ENCODE data around the gene HHIP. TPM values are rescaled to one million over a fixed set of nuclear protein-coding genes. Genes with fewer than 3 reads are reported as not detected.

The HHIP gene
- total and polyA plus RNA-seq, 4 donors = 3.3 to 14.0 (median 6.6) TPM

DNA sequence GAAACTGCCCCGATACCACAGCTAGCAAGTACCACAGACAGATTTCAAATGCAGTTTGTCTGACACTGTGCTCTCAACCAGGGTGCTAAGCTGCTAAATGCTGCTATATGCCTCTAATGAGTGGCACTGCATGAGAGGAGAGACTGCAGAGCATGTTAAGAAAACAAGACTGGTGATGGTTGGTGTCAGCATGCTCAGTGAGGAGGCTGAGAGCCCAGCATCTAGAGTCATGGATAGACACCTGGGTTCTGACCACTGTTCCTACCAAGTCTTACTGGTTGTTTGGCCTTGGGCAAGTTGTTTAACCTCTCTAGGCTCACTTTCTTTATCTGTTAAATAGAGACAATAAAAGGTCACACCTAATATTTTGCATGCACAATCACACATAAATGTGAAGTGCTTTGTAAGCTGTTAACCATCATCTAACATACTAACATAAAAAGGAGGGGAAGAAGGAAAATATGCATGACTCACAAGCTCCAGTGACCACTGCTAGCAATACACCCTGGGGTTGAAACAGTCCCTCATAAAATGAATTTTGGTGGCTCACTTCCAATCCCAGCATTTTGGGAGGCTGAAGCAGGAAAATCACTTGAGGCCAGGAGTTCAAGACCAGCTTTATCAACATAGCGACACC lies 20.7 kb downstream of the HHIP start:
- no peak for DNase-seq (ENCODE audit: low spot score)
- 89% methylated on average over 2 of the region's 2 CpGs for WGBS
- Histone ChIP-seq H3K9me3 (ENCODE audit: control insufficient read depth in 4 of 4, low read length in 3 of 4) (no peaks in the 10 kb centered on the region), H3K4me1 (ENCODE audit: control insufficient read depth in 4 of 4, insufficient read depth in 4 of 4, low read length in 3 of 4) (no peaks in the 10 kb centered on the region), H3K4me3 (ENCODE audit: low read depth in 1 of 3, low read length in 3 of 3) (no peak overlapping the region), H3K9ac (ENCODE audit: low read depth in 1 of 2, low read length in 2 of 2) (no peak overlapping the region), H3K27me3 (ENCODE audit: control insufficient read depth in 4 of 4, insufficient read depth in 4 of 4, low read length in 3 of 4) (peaks cover 0 to 4% (median 0%) of the 10 kb centered on the region in 4 donors), H3K36me3 (ENCODE audit: control insufficient read depth in 4 of 4, insufficient read depth in 3 of 4, low read depth in 1 of 4, low read length in 3 of 4) (no peaks in the 10 kb centered on the region), H3K27ac (ENCODE audit: low read depth in 1 of 2, low read length in 2 of 2) (no peak overlapping the region)
- TF ChIP-seq, protein P1, sequence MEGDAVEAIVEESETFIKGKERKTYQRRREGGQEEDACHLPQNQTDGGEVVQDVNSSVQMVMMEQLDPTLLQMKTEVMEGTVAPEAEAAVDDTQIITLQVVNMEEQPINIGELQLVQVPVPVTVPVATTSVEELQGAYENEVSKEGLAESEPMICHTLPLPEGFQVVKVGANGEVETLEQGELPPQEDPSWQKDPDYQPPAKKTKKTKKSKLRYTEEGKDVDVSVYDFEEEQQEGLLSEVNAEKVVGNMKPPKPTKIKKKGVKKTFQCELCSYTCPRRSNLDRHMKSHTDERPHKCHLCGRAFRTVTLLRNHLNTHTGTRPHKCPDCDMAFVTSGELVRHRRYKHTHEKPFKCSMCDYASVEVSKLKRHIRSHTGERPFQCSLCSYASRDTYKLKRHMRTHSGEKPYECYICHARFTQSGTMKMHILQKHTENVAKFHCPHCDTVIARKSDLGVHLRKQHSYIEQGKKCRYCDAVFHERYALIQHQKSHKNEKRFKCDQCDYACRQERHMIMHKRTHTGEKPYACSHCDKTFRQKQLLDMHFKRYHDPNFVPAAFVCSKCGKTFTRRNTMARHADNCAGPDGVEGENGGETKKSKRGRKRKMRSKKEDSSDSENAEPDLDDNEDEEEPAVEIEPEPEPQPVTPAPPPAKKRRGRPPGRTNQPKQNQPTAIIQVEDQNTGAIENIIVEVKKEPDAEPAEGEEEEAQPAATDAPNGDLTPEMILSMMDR (IDR thresholded peaks at IDR 0.05; ENCODE audit: low read depth, low read length, missing input control) = no peak
- TF ChIP-seq SP1 (IDR thresholded peaks at IDR 0.05) = no peak
- TF ChIP-seq FOXA1 (IDR thresholded peaks at IDR 0.05) = no peak
- TF ChIP-seq YY1 (IDR thresholded peaks at IDR 0.05) = no peak
- TF ChIP-seq RXRA (IDR thresholded peaks at IDR 0.05) = no peak
- no peak for TF ChIP-seq RAD21 (IDR thresholded peaks at IDR 0.05)
- TF ChIP-seq FOXA2 (IDR thresholded peaks at IDR 0.05) = no peak
- TF ChIP-seq HNF4G (IDR thresholded peaks at IDR 0.05) = no peak

- TF ChIP-seq YY1 (IDR thresholded peaks at IDR 0.05) = no peak
- TF ChIP-seq GABPA (IDR thresholded peaks at IDR 0.05 in 1 of 2, conservative IDR thresholded peaks at IDR 0.05 in 1 of 2) = no peak
- TF ChIP-seq EGR1 (IDR thresholded peaks at IDR 0.05; ENCODE audit: low read depth in 2 of 2) = no peak
- no peak for TF ChIP-seq SP1 (IDR thresholded peaks at IDR 0.05)
- TF ChIP-seq TAF1 (conservative IDR thresholded peaks at IDR 0.05) = no peak
- TF ChIP-seq HNF4G (IDR thresholded peaks at IDR 0.05) = no peak
- Histone ChIP-seq H3K27ac (ENCODE audit: low read depth in 1 of 2, low read length in 2 of 2) (no peak overlapping the region), H3K36me3 (ENCODE audit: control insufficient read depth in 4 of 4, insufficient read depth in 3 of 4, low read depth in 1 of 4, low read length in 3 of 4) (no peaks in the 10 kb centered on the region), H3K9me3 (ENCODE audit: control insufficient read depth in 4 of 4, low read length in 3 of 4) (no peaks in the 10 kb centered on the region), H3K4me3 (ENCODE audit: low read depth in 1 of 3, low read length in 3 of 3) (no peak overlapping the region), H3K9ac (ENCODE audit: low read depth in 1 of 2, low read length in 2 of 2) (no peak overlapping the region), H3K4me1 (ENCODE audit: control insufficient read depth in 4 of 4, insufficient read depth in 4 of 4, low read length in 3 of 4) (no peaks in the 10 kb centered on the region), H3K27me3 (ENCODE audit: control insufficient read depth in 4 of 4, insufficient read depth in 4 of 4, low read length in 3 of 4) (peaks cover 0 to 4% (median 0%) of the 10 kb centered on the region in 4 donors)
- 74% methylated on average over 2 of the region's 2 CpGs for WGBS
- no peak for DNase-seq (ENCODE audit: low spot score)
Observed at GRCh38 chr4:144667500-144667899, 21.5 kb downstream of the HHIP start.

DNA sequence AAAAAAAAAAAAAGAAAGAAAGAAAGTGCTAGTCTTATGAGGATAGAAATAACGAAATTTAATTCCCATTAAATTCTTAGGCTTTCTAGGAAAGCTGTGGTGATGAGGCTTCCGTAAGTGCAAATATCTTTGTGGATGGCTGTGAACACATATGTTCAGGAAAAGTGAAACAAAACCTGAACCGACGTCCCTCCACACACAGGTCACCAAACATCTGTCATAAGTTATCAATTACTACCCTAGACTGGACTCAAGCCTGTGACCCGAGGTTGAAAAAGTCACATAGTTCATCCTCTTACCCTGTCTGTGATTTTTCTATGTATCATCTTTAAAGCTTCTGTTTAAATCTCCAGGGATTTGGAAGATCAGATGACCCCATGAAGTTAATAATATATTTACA lies 24.8 kb downstream of the HHIP start:
- TF ChIP-seq MAX (IDR thresholded peaks at IDR 0.05) (no peak), JUND (IDR thresholded peaks at IDR 0.05) (no peak), RAD21 (IDR thresholded peaks at IDR 0.05) (no peak), YY1 (IDR thresholded peaks at IDR 0.05) (no peak), RXRA (IDR thresholded peaks at IDR 0.05) (no peak), FOXA2 (IDR thresholded peaks at IDR 0.05) (no peak), REST (IDR thresholded peaks at IDR 0.05) (no peak), FOXA1 (IDR thresholded peaks at IDR 0.05) (no peak), ZBTB33 (IDR thresholded peaks at IDR 0.05) (no peak), NR2F2 (IDR thresholded peaks at IDR 0.05) (no peak), EGR1 (IDR thresholded peaks at IDR 0.05; ENCODE audit: low read depth in 2 of 2) (no peak)
- TF ChIP-seq, protein P1 (IDR thresholded peaks at IDR 0.05; ENCODE audit: low read depth, low read length, missing input control) = no peak
- TF ChIP-seq, protein P2, sequence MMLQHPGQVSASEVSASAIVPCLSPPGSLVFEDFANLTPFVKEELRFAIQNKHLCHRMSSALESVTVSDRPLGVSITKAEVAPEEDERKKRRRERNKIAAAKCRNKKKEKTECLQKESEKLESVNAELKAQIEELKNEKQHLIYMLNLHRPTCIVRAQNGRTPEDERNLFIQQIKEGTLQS (IDR thresholded peaks at IDR 0.05) = no peak
- no peak for DNase-seq (ENCODE audit: low spot score)
- no peaks in the 10 kb centered on the region for H3K9me3 ChIP-seq (ENCODE audit: control insufficient read depth in 4 of 4, low read length in 3 of 4)
- no peak overlapping the region for H3K27ac ChIP-seq (ENCODE audit: low read depth in 1 of 2, low read length in 2 of 2)
- no peaks in the 10 kb centered on the region for H3K4me1 ChIP-seq (ENCODE audit: control insufficient read depth in 4 of 4, insufficient read depth in 4 of 4, low read length in 3 of 4)
- H3K4me3 ChIP-seq (ENCODE audit: low read depth in 1 of 3, low read length in 3 of 3) = no peak overlapping the region
- no peaks in the 10 kb centered on the region for H3K27me3 ChIP-seq (ENCODE audit: control insufficient read depth in 4 of 4, insufficient read depth in 4 of 4, low read length in 3 of 4)
- WGBS = 59% methylated on average over 5 of the region's 5 CpGs
- no peak overlapping the region for H3K9ac ChIP-seq (ENCODE audit: low read depth in 1 of 2, low read length in 2 of 2)
- H3K36me3 ChIP-seq (ENCODE audit: control insufficient read depth in 4 of 4, insufficient read depth in 3 of 4, low read depth in 1 of 4, low read length in 3 of 4) = no peaks in the 10 kb centered on the region
